HG03460 (cell line): ENCODE measurements around the gene CIBAR2.
A peak's percentile ranks its signal among the peaks of the same experiment; 100 is the strongest.

Experiments used
- ATAC-seq: cut with Tn5 transposase; IDR thresholded peaks from one replicate; pipeline ENCODE4 v1.9.1; 2021; ENCODE audit not compliant: unreplicated experiment

Gene CIBAR2

DNA sequence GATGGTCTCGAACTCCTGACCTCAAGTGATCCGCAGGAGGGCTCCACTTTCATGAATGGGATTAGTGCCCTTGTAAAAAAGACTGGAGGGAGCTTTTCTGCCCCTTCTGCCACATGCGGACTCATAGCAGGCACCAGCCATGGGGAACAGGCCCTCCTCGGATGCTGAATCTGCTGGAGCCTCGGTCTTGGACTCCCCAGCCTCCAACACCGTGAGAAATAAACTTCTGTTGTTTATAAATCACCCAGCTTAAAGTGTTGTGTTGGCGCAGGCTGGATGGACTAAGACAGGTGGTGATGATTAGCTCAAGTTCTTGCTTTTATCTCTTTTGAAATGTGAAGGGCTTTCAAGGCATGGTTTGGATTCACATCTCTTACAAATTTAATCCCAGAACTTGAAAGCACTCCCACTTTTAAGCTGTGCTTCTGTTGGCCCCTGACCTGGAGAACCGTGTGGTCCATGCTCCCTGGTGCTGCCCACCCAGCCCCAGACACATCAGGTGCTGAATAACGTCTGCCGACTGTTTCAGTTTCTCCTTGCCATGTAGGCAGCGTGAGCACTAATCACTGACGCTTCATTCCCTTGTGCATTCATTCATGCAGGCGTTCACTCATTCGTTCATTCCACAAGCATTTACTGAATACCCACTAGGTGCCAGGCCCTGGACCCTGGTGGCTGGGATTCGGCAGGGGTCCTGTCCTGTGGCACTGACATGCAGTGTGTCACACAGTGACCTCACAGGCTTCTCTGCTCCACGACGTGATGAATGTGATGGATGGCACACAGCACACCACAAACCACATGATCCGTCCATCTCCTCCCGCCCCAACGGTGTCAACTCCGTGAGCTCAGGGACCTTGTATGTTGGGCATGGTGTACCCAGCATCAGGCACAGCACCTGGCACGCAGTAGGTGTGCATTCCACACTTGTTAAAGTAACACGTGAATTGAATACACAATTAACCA lies 8.9 kb downstream of the CIBAR2 start:
- ATAC-seq = peak; percentile 45

DNA sequence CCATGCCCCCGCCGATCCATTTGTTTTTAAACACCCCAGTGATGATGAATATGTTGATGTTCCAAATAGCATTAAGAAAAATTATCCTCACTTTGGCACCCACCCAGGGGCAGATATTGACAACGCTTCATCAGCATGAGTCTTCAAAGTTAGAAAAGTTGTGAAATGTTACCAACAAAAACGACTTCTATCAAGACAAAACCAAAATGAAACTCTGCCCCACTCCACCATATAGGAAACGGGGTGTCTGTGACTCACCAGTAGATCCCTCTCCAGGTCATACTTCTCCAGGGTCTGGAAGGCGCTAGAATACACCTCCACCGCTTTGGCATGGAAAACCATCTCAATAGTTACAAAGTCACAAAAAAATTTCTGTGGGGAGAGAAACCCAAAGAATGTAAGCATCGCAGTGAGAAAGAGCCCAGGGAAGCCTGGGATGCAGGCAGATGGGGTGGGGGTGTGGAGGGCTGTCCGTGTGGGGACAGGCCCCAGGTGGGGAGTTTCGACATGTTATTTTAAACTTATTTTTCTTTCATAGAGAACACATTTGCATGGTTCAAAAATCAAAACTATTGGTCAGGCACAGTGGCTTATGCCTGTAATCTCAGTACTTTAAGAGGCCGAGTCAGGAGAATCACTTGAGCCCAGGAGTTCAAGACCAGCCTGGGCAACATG lies 10.2 kb downstream of the CIBAR2 start:
- no peak for ATAC-seq

DNA sequence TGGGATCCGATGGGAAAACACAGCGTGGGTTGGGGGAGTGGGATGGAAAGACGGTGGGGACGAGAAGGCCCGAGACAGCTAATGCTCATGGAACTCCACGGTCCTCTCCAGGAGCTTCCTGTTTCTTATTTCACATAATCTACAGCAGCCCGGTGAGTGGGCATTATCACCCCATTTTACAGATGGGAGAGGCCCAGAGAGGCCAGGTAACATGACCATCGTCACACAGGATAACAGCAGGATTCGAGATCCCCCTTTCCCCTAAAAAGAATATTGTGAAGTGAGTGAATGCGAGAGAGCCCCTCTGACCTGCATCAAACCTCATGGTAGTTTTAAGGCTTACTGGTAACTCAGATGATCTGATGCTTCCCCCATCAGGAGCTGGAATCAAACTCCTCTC lies 12.0 kb downstream of the CIBAR2 start:
- ATAC-seq = no peak

DNA sequence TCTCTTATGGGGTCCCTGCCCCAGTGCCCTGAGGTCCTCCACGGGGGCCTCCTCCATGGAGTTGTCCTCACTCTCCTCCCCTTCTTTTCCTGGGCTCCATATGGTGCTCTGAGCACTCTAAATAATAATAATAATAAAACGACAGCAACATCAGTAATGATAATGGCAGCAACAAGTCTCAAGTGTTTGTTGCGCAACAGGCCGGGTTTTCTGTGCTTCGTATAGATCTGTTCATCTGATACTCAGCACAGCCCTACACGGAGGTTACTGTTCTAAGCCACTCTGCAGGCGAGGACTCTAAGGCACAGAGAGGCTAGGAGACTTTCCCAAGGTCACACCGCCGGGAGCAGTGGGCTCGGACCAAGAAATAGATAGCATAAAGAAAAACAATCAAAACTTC lies 13.7 kb downstream of the CIBAR2 start:
- ATAC-seq = no peak

DNA sequence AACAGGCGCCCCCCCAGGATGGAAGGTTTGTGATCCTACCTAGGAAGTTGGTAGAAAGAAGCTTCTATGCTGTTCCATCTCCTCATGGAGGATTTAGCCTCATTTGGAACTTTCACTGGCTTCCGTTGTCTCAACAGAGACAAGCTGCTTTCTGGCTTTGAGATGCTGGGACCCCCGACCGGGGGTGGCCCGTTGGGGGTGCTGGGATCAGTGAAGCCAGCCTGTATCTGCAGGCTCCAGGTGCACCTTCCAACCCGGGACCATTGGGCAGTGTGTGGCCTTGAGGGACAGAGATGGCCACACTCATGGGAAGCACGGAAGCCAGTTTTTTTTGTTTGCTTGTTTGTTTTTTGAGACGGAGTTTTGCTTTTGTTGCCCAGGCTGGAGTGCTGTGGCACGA lies 15.4 kb downstream of the CIBAR2 start:
- ATAC-seq = no peak

DNA sequence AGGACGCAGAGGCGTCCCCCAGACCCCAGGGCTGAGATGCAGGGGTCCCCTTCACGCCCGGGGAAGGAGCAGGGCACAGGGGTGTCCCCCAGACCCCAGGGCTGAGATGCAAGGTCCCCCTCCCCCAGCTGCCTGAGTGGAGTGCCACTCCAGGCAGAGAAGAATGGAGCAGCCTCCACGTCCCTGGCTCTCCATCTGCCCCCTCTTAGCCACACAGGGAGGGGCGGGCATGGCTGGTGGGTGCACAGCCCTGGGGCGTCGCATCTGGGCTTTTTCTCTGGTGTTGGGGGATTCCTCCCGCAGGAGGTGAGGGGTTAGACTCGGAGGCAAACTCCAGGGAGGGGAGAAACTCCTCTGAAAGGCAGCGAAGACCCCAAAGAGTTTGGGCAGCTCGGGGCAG lies 17.5 kb downstream of the CIBAR2 start:
- no peak for ATAC-seq

DNA sequence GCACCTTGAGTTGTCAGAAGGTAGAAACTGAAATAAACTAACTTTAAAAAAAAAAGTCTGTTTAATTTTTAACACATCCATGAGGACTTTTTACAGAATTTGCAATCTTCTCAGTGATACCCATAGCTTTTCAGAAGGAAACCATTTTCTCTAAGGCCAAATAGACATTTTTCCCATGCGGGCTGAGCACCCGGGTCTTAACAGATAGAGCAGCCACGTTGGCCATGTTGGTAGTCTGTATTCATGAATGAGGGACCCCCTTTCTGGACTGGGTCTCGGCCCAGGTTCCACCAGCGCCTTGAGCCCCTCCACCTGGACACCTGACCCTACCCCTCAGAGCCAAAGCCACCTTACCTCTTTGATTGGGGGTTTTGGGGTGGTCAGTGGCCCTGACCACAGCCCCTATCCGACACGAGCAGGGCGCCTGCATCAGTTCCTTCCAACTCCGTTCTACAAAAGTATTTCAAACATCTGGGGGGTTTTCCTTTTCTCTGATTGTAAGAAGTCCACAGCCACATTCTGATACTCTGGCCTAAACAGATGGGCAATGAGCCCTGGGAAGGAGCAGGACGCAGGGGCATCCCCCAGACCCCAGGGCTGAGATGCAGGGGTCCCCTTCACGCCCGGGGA lies 18.0 kb downstream of the CIBAR2 start:
- no peak for ATAC-seq

DNA sequence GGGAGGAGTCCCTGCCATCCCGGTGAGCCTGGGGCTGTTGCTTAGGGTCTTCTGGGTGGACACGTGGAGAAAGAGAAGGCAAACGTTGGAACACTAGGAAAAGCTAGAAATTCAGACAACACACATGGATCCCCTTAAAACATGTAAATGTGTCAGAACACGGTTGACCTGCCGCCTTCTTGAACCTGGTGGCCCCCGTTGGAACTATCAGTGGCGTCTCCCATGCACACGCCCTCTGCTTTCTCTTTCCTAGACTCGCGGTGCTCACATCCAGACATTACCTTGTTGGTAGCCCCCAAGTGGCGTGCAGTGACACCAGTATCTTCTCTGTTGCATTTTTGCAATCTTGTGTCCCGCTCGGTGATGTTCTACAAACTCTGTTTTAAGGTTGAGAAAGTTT lies 18.6 kb downstream of the CIBAR2 start:
- ATAC-seq = no peak

DNA sequence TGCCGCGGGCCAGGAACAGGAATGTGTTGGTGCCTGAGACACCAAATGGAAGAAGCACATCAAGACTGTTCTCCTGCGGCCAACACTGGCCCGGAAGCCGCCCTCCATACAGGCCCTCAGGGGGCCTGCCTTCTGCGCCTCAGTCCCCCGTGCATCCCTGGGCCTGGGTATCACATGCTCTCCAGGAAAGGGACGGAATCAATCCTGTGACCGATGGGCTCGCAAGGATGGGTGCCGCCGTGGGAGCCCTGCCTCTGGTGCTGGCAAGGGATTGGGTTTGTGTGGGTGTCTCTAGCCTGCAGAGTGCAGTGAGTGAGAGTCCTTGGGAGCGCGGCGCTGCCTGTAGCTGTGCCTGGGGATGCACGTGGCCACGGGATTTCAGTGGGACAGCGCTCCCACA lies 19.4 kb downstream of the CIBAR2 start:
- no peak for ATAC-seq

DNA sequence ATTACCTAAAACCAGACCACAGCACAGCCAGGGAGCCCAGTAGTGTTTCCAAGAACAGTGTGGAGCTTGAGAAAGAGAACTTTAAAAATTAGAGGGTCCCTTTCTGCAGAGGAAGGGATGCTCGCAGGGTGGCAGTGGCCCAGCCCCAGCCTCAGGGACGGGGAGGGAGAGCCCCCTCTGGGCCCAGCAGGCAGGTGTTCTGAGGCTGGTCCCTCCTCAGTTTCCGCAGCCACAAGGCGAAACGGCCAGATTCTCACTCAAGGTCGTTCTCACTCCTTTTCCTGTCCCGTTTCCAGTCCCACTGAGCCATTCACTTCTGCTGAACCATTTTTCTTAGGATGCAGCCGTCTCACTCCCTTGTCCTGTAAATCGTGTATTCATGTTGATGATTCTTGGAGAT lies 20.0 kb downstream of the CIBAR2 start:
- no peak for ATAC-seq

DNA sequence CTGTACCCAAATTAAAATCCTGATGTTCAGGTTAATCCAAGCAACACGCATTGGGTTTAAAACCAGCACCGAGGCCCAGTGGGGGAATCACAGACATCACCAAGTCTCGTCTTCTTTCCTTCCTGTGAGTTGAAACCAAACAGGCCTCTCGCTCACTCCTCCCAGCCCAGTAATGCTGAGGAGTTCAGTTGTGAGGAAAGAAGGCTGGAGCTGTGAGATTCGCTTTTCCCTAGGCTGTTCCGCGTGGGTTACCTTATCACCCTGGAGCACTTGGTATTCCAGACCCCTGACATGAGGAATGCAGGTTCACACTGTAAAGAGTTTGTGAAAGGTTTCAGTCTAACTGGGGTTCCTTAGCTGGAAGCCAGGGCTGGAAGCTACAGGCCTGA lies 20.8 kb downstream of the CIBAR2 start:
- ATAC-seq = no peak

DNA sequence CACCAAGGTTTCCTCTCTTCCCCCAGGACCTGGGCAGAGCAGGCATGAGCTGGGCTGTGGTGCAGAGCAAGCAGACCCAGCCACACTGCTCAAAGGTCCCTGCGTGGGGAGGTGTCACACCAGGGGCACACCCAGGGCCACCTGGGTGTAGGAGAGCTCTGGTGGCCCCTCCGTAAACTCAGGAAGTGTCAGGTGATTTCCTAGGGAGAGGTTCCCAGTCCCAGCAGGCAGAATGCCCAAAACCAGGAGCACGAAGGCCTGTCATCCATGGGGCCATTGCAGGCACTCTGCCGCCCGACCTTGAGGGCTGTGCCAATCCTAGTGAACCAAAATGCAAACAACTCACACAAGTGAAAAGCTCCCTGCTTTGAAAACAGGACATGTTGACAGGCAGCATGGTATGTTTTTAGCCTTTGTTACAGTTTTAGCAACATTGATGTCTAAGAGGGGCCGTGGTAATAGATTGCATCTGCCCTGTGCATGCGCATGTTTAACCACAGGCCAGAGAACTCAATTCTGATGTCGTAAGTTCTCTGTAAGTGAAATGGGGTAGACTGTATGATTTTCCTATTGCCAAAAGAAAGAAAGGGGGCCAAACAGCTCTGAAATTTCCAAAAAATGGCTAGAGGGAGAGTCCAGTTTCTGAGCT lies 21.3 kb downstream of the CIBAR2 start:
- no peak for ATAC-seq

DNA sequence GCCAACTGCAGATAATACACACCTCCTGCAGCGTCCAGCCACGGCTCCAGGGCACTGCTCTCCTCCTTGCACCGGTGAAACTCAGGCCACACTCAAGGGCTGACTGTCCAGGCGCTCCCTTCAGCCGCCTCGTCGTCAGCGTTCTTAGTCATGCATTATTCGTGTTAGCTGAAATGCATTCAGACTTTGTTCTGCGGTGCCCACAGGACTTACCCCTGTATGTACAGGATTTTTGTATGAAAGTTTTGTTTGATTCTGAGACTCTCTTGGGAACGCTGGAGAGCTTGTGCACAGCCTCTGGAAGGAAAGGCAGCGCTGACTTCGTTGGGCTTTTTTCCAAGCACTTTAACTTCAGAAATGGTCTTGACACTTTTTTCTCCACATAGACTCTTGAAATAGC lies 22.1 kb downstream of the CIBAR2 start:
- ATAC-seq = no peak

DNA sequence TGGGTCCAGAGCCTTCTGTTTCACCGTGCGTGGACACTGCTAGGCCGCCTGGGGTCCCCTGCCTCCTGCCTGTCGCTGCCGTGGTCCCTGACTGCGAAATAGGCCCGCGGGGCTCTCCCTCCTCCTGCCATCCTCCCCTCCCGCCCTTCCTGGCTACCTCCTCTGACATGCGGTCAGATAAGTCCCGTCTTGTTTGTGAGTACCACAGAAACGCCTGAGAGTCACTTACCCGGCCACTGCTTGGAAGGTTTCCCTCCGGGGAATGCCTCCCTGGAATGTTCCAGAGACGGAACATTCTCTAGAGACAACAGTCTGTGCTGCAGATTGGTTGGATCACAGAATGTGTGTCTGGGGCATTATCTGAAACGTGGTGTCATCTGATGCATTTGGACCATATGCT lies 22.7 kb downstream of the CIBAR2 start:
- ATAC-seq = no peak

DNA sequence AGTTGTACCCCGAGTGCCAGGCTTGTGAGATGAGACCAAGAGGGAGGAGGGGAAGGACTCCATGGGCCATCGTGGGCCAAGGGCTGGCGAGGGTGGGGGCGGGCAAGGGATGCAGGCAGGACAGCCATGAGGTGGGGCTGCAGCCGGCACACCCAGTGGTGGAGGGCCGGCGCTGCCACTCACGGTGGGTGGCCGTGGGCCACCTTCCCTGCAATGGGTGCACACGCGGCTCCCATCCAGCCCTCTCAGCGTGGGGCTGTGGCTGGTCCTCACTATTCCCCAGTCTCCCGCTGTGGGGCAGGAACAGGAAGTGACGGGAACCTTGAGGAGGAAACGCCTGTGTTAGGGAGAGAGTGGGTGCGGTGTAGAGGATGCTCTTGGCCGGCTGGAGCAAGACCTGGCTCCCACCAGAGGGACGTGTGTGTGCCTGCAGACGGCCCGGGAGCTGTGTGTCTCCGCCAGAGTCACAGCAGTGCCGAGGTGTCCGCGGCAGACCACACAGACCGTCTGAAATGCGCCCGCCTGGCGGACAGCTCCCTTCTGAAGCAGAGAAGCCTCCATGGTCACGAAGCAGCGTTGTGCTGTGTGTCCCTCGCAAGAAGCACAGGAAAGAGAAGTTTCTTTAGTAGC lies 23.6 kb downstream of the CIBAR2 start:
- ATAC-seq = no peak

DNA sequence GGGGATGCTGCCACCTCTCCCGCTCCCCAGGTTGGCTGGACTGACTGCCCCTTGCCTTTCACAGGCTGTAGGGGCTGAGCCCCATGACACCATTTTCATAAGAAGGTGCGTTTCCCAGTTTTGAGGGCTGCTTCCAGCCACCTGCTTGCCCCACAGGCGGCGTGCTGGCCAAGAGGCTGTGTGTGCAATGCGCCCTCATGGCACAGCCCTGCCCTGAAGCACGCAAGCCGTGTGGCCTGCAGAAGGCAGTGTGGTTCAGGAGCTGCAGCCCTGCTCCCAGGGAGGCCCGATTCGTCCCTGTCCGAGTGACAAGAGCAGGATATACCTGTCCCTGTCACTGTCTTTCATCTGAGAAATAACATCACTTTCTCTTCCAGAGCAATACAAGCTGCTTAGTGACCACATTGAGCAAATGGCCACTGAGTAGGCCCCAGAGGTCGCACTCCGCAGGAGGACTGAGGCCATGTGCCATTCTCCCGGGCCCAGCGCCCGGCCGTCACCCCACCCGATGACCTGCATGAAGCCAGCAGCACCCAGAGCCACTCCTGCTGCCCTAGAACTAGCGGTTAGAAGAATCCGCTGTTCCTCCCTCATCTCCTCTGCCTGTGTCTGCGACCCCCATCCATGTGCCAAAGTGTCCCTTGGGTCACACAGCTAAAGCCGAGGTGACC lies 24.2 kb downstream of the CIBAR2 start:
- no peak for ATAC-seq

DNA sequence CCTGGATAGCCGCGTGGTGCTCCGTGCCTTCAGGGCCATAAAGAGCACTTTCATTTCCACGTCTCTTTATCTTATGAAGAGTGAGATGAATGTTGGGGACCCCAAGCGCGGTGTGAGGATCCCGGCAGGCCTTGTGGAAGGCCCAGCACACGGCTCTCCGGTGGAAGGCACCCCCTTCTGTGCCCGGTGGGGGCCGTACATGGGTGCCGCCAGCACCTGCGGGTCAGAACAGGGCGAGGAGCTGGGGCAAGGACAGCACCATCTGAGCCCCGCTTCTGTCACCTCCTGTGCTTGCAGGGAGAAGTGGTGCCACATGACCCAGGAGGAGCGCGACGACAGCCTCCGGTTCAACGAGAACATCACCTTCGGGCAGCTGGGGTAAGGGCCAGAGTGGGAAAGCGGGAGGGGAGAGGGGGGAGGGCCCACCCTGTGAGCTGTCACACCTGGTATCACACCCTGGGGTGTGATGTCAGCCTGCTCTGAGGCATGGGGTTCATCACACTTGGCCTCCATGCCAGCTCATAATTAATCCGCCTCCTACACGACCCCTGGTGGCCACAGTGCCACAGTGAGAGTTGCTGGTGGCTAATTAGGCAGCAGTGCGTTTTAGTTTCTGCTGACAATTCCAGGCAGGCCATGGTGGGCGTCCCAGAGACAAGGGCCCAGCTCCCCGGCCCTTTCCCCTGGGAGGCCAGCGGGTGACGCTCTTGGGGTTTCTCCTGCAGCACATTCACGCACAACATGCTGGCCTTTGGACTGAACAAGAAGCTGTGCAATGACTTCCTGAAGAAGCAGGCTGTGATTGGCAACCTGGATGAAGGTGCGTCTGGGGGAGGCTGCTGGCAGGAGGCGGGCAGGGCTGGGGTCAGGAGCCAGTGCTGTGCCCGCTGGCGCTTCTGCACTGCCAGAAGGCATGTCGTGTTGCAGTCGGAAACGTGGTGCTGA lies 25.7 kb downstream of the CIBAR2 start:
- ATAC-seq = peak; percentile 68

DNA sequence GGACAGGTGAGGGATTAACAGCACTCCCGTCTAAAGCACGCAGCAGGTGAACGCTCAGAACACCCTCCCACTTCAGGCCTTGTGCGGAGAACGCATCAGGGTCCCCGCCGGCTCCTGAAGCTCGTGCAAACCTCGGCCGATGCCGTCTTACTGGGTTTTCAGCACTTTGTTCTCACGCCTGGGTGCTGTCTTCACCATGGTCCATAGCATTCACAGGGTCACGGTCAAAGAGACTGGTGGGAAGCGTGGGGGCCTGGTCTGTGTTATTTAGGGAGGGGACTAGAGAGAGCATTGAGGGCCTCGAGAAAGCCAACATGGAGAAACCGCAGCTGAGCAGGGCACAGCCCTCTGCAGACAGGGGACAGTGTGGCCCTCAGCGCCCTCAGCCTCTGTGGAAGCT lies 26.6 kb downstream of the CIBAR2 start:
- no peak for ATAC-seq

DNA sequence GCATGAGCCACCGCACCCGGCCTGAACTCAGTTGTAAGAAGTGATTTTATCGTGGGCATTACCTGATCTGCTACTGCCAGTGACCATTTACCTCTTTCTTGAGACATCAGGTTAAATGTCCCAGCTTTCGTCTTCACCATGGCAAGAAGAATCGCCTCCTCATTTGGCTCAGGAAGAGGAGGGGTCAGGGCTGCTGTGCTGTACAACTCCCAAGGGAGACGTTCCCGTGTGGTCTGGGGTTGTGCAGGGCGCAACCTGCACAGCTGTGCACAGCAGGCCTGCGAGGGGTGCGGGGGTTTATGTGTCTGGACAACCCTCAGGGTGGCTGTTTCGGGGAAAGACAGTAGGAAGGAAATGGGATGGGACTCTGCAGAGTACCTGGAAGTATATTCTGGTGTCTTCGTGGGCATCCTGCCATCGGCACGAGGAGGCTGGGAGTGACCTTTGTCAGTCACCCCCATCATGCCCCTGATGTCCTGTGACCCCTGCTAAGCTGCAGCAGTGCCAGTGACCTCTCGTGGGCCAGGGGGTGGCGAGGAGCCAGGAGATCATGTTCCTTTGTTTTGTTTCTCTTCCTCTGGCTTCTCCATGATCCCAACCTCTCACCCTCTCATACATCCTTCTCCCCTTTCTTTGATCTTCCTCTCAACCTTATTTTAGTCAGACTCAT lies 27.3 kb downstream of the CIBAR2 start:
- no peak for ATAC-seq
